GM19238 (cell line): ENCODE results near the gene TUBA8.

Experiments
- DNase-seq: peaks from one replicate; pipeline ENCODE4 v3.0.0; 2011; ENCODE audit warnings: low spot score; ENCODE audit not compliant: insufficient read length

TUBA8 gene

GRCh38 chr22:18077087-18077638 is 33.4 kb upstream of the TUBA8 start:
- DNase-seq, result no peak

GRCh38 chr22:18077639-18078328 is 32.8 kb upstream of the TUBA8 start, which contains the start of gene PEX26:
TSS of gene PEX26 (plus strand) at chr22:18077990. CDS start at chr22:18078377, 387 bp downstream.
- DNase-seq, result peak; percentile 92

GRCh38 chr22:18078329-18079041 is 32.1 kb upstream of the TUBA8 start:
- no peak for DNase-seq

- DNase-seq, result no peak
Observed at GRCh38 chr22:18079706-18080233, 30.8 kb upstream of the TUBA8 start.

- DNase-seq, result no peak
Observed at GRCh38 chr22:18081416-18081815, 29.2 kb upstream of the TUBA8 start.

- no peak for DNase-seq
Observed at GRCh38 chr22:18082467-18082866, 28.1 kb upstream of the TUBA8 start.

GRCh38 chr22:18083406-18083805 is 27.2 kb upstream of the TUBA8 start:
- no peak for DNase-seq

- no peak for DNase-seq
Observed at GRCh38 chr22:18085188-18085587, 25.4 kb upstream of the TUBA8 start.

- no peak for DNase-seq
Observed at GRCh38 chr22:18087350-18087855, 23.2 kb upstream of the TUBA8 start.

GRCh38 chr22:18088825-18089568 is 21.6 kb upstream of the TUBA8 start:
- no peak for DNase-seq

GRCh38 chr22:18090286-18090685 is 20.3 kb upstream of the TUBA8 start:
- DNase-seq, result no peak

- DNase-seq, result no peak
Observed at GRCh38 chr22:18091478-18091877, 19.1 kb upstream of the TUBA8 start.

GRCh38 chr22:18091916-18092526 is 18.6 kb upstream of the TUBA8 start:
- no peak for DNase-seq

GRCh38 chr22:18093661-18094060 is 16.9 kb upstream of the TUBA8 start:
- no peak for DNase-seq

GRCh38 chr22:18095101-18095805 is 15.4 kb upstream of the TUBA8 start:
- DNase-seq, result no peak

- no peak for DNase-seq
Observed at GRCh38 chr22:18096823-18097222, 13.8 kb upstream of the TUBA8 start.

GRCh38 chr22:18100781-18101180 is 9.8 kb upstream of the TUBA8 start:
- no peak for DNase-seq

- no peak for DNase-seq
Observed at GRCh38 chr22:18101536-18101935, 9.1 kb upstream of the TUBA8 start.

GRCh38 chr22:18103527-18104269 is 6.9 kb upstream of the TUBA8 start:
- DNase-seq, result no peak

GRCh38 chr22:18104566-18104965 is 6.0 kb upstream of the TUBA8 start:
- DNase-seq, result no peak
